IMR-90 (cell line): ENCODE data around the gene GNL1. TPM values are rescaled to one million over a fixed set of nuclear protein-coding genes. Genes with fewer than 3 reads are reported as not detected.

ENCODE experiments used
- ATAC-seq: fragments of 200-7000 bp; cut with Tn5 transposase; 2 replicates; pipeline ENCODE4 v1.9.1; 2020; ENCODE audit warnings: low read depth, mild to moderate bottlenecking, moderate library complexity
- BruUV-seq: library from RNA; stranded (reverse); fragments of 400-500 nt; replicated peaks from 2 replicates; lab custom pipeline; 2021; lab: Mats Ljungman, UMichigan
- CTCF ChIA-PET: fragments of 300-600 bp; formaldehyde crosslinking; extraction: SDS; loops from one replicate; lab custom pipeline; 2021; ENCODE audit warnings: antibody characterized with exemption; lab: Yijun Ruan, JAX
- POLR2A ChIA-PET: fragments of 300-600 bp; sonication (Branson Sonifier 250); formaldehyde crosslinking; loops from one replicate; lab custom pipeline; 2022; ENCODE audit warnings: antibody characterized with exemption; ENCODE audit not compliant: unreplicated experiment; lab: Charles Lee
- DNase-seq: peaks from one replicate; pipeline ENCODE4 v3.0.0; 2013
- H2AFZ ChIP-seq: replicated peaks from 2 replicates; pipeline ENCODE3; 2013; ENCODE audit warnings: low read length, mild to moderate bottlenecking; ENCODE audit not compliant: poor library complexity
- H2AK5ac ChIP-seq: 2 replicates; pipeline ENCODE4 v1.6.1; 2013; ENCODE audit warnings: low read depth, low read length, inconsistent platforms
- H2AK9ac ChIP-seq: replicated peaks from 2 replicates; pipeline ENCODE3; 2013; ENCODE audit warnings: mild to moderate bottlenecking, low read depth, low read length, moderate library complexity; ENCODE audit not compliant: poor library complexity
- H2BK120ac ChIP-seq: 2 replicates; pipeline ENCODE4 v1.6.1; 2013; ENCODE audit warnings: low read depth, low read length, inconsistent platforms
- H2BK15ac ChIP-seq: 3 replicates; pipeline ENCODE4 v1.6.1; 2013; ENCODE audit warnings: low read depth, low read length, inconsistent platforms
- H2BK20ac ChIP-seq: 2 replicates; pipeline ENCODE4 v1.6.1; 2013; ENCODE audit warnings: low read depth, mild to moderate bottlenecking, inconsistent platforms, low read length, moderate library complexity
- H2BK5ac ChIP-seq: 2 replicates; pipeline ENCODE4 v1.6.1; 2013; ENCODE audit warnings: mild to moderate bottlenecking, low read depth, low read length, inconsistent platforms; ENCODE audit not compliant: poor library complexity, severe bottlenecking
- H3K14ac ChIP-seq: replicated peaks from 2 replicates; pipeline ENCODE4 v1.6.1; 2013; ENCODE audit warnings: low read depth, low read length, inconsistent platforms
- H3K18ac ChIP-seq: 2 replicates; pipeline ENCODE4 v1.6.1; 2013; ENCODE audit warnings: low read depth, low read length, control low read depth
- H3K23ac ChIP-seq: 2 replicates; pipeline ENCODE4 v1.6.1; 2013; ENCODE audit warnings: low read depth, low read length, inconsistent platforms
- H3K27ac ChIP-seq: 2 replicates; pipeline ENCODE4 v1.5.1; 2013; ENCODE audit warnings: mild to moderate bottlenecking, control low read depth, low read length; ENCODE audit not compliant: insufficient read depth
- H3K27me3 ChIP-seq: 2 replicates; pipeline ENCODE4 v1.6.1; 2013; ENCODE audit warnings: low read length; ENCODE audit not compliant: control insufficient read depth, insufficient read depth
- H3K36me3 ChIP-seq: 2 replicates; pipeline ENCODE4 v1.6.1; 2013; ENCODE audit warnings: low read length, mixed read lengths; ENCODE audit not compliant: control insufficient read depth, insufficient read depth
- H3K4ac ChIP-seq: 2 replicates; pipeline ENCODE4 v1.6.1; 2013; ENCODE audit warnings: low read depth, low read length, inconsistent platforms
- H3K4me1 ChIP-seq: 2 replicates; pipeline ENCODE4 v1.6.1; 2013; ENCODE audit warnings: low read length, mixed read lengths; ENCODE audit not compliant: control insufficient read depth, insufficient read depth
- H3K4me2 ChIP-seq: 2 replicates; pipeline ENCODE4 v1.6.1; 2013; ENCODE audit warnings: low read depth, mild to moderate bottlenecking, control low read depth, low read length, moderate library complexity
- H3K4me3 ChIP-seq: 2 replicates; pipeline ENCODE4 v1.5.1; 2013; ENCODE audit warnings: low read depth, mild to moderate bottlenecking, control low read depth, low read length, moderate library complexity; ENCODE audit not compliant: insufficient read depth
- H3K56ac ChIP-seq: 2 replicates; pipeline ENCODE4 v1.6.1; 2013; ENCODE audit warnings: low read length, inconsistent platforms; ENCODE audit not compliant: insufficient read depth; ENCODE audit errors: extremely low read depth
- H3K79me1 ChIP-seq, 2 experiments: 2 replicates each; pipeline ENCODE4 v1.6.1; 2013; ENCODE audit warnings: low read length in 2 of 2, inconsistent platforms in 1 of 2, low read depth in 1 of 2
- H3K9ac ChIP-seq: 2 replicates; pipeline ENCODE4 v1.6.1; 2013; ENCODE audit warnings: low read depth, low read length, control low read depth
- H3K9me1 ChIP-seq: 2 replicates; pipeline ENCODE4 v1.6.1; 2013; ENCODE audit warnings: low read length, inconsistent platforms; ENCODE audit not compliant: insufficient read depth
- H3K9me3 ChIP-seq: 2 replicates; pipeline ENCODE4 v1.6.1; 2013; ENCODE audit warnings: low read length; ENCODE audit not compliant: control insufficient read depth, insufficient read depth
- H4K20me1 ChIP-seq: 2 replicates; pipeline ENCODE4 v1.6.1; 2013; ENCODE audit warnings: low read length, inconsistent platforms; ENCODE audit not compliant: insufficient read depth
- H4K5ac ChIP-seq: 2 replicates; pipeline ENCODE4 v1.6.1; 2013; ENCODE audit warnings: mild to moderate bottlenecking, low read depth, low read length, control low read depth
- H4K8ac ChIP-seq, 2 experiments: 2 replicates each; pipeline ENCODE4 v1.6.1; 2013; ENCODE audit warnings: low read depth in 2 of 2, low read length in 2 of 2, control low read depth in 1 of 2, inconsistent platforms in 1 of 2
- H4K91ac ChIP-seq: 2 replicates; pipeline ENCODE4 v1.6.1; 2013; ENCODE audit warnings: low read depth, low read length, inconsistent platforms; ENCODE audit not compliant: insufficient read depth
- CHD1 ChIP-seq: IDR thresholded peaks from 2 replicates; pipeline ENCODE4 v1.6.1; 2012; ENCODE audit warnings: low read depth, low read length, improper control_type of control experiment
- NFE2L2 ChIP-seq: fragments of 150-350 bp; IDR thresholded peaks from 2 replicates; pipeline ENCODE4 v1.6.1; 2016; ENCODE audit warnings: low read depth, mild to moderate bottlenecking, low read length
- RCOR1 ChIP-seq: IDR thresholded peaks from 2 replicates; pipeline ENCODE4 v1.6.1; 2012; ENCODE audit warnings: mild to moderate bottlenecking, low read length, improper control_type of control experiment; ENCODE audit not compliant: insufficient replicate concordance
- USF2 ChIP-seq: fragments of 150-350 bp; IDR thresholded peaks from 2 replicates; pipeline ENCODE4 v1.6.1; 2017; ENCODE audit warnings: mild to moderate bottlenecking, antibody characterized with exemption, low read length, low read depth
- WGBS, 2 experiments: methylation state at CpG; one replicate each; pipeline versions ENCODE4 v1.1.5 to v1.1.7; 2013; ENCODE audit warnings: missing lambda C conversion rate in 2 of 2; ENCODE audit not compliant: insufficient read length in 1 of 2; ENCODE audit errors: extremely low coverage in 2 of 2; 5-methylcytosine and 5-hydroxymethylcytosine counted together
- dilution Hi-C: fragments of 300-500 bp; cut with HindIII; formaldehyde crosslinking; loops from one replicate; pipeline ENCODE4 v1.14.3; 2018; ENCODE audit warnings: low sequenced_read_pairs; ENCODE audit not compliant: unreplicated experiment
- in situ Hi-C: fragments of 300-500 bp; cut with MboI; formaldehyde crosslinking; loops from 3 replicates; pipeline ENCODE4 v1.14.3; 2019; ENCODE audit warnings: low sequenced_read_pairs, inconsistent platforms, mixed read lengths
- intact Hi-C: fragments of 100-400 bp; cut with micrococcal nuclease; formaldehyde crosslinking; loops from 2 replicates; pipeline ENCODE4 v1.10.0; 2022
- polyA plus RNA-seq, 3 experiments: library from polyadenylated mRNA; depleted of rRNA; stranded (reverse); fragments of >200 nt; gene quantifications; 2 replicates each; pipeline ENCODE4 v1.2.3, GENCODE V29; 2012; ENCODE audit warnings: low replicate concordance in 1 of 3
- total RNA-seq: library from RNA; depleted of rRNA; stranded (reverse); fragments of >200 nt; gene quantifications from 2 replicates; pipeline ENCODE4 v1.2.3, GENCODE V29; 2012

Gene GNL1
- total and polyA plus RNA-seq, 2 of the 4 experiments (the other 2 are of a cell fraction), result 40.5 to 44.0 TPM

GRCh38 chr6:30591008-30591407 lies 34.7 kb upstream of the GNL1 start:
- no peaks in the 10 kb centered on the region for H3K9me3 ChIP-seq
- H3K27me3 ChIP-seq, result no peaks in the 10 kb centered on the region
- dilution Hi-C loops, result no loop called here
- POLR2A ChIA-PET, result no interaction called here
- no TSS peak for BruUV-seq
- H2AK5ac ChIP-seq, result no peak overlapping the region
- H3K9ac ChIP-seq, result no peak overlapping the region
- H3K56ac ChIP-seq, result no peak overlapping the region
- peak; percentile 91 for ATAC-seq
- CTCF ChIA-PET, result interaction anchor here (0.6 to 1.4 kb wide), 3 partner anchors 22 to 49 kb away, joined by 3 read pairs; no protein-coding TSS in a partner anchor
- peaks cover 7% of the 10 kb centered on the region for H3K4me1 ChIP-seq
- H4K5ac ChIP-seq, result no peak overlapping the region; the same call in 1 of the 2 replicates
- peaks cover 54% of the 10 kb centered on the region for H3K36me3 ChIP-seq
- H2BK20ac ChIP-seq, result no peak overlapping the region
- no peak overlapping the region for H2BK15ac ChIP-seq
- no peak overlapping the region for H4K91ac ChIP-seq
- peak overlapping the region; percentile 85; the same call in 1 of the 2 replicates for H3K27ac ChIP-seq
- H2BK120ac ChIP-seq, result no peak overlapping the region
- no peaks in the 10 kb centered on the region; the same call in 1 of the 2 replicates for H3K9me1 ChIP-seq
- H4K20me1 ChIP-seq, result peaks cover 5% of the 10 kb centered on the region; the same call in 1 of the 2 replicates
- H4K8ac ChIP-seq, result peak overlapping the region in 1 of 2 experiments; percentile 20; a peak in 2 of 4 replicates
- no peak overlapping the region for H3K23ac ChIP-seq
- WGBS, 2 experiments, result no CpG with 5 or more reads among the region's 1 CpG
- H3K4me3 ChIP-seq, result no peak overlapping the region
- H3K18ac ChIP-seq, result peak overlapping the region; percentile 24; the same call in 1 of the 2 replicates
- no peak overlapping the region for H3K4me2 ChIP-seq
- no peak for TF ChIP-seq RCOR1
- TF ChIP-seq CHD1, result no peak
- peak; percentile 87 for TF ChIP-seq NFE2L2
- TF ChIP-seq USF2, result no peak
- H2BK5ac ChIP-seq, result peak overlapping the region; percentile 16
- peaks cover 16 to 18% of the 10 kb centered on the region in 2 experiments for H3K79me1 ChIP-seq
- H2AK9ac ChIP-seq, result no peak overlapping the region
- H2AFZ ChIP-seq, result no peak overlapping the region
- DNase-seq, result peak; percentile 72
- in situ Hi-C loops, result no loop called here
- intact Hi-C loops, result no loop called here
- H3K14ac ChIP-seq, result no peak overlapping the region
- peak overlapping the region; percentile 41 for H3K4ac ChIP-seq
